Measurements from ENCODE around the gene VPS26C. TPM values are rescaled to one million over a fixed set of nuclear protein-coding genes. Genes with fewer than 3 reads are reported as not detected.

The VPS26C gene
- total and polyA plus RNA-seq, 2 of the 13 experiments (the other 11 are each of a cell fraction or from before 2014, with no cell fraction given): 30.3 to 39.7 TPM

DNA sequence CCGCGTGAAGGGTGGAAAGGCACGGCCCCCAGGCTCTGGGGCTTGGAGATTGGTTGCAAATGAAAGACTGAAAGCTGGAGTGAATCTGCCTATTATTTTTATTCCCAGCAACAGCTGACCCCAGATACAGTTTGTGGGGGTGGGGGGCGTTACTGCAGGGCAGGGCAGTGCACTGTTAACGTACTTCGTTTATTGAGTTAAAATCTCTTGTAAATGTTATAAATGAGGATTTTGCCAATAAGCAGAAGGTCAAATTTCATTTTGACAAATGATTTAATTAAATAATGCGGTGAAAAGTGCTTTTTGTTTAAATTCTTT, 1.0 kb upstream of the VPS26C start (continued):
- TF ChIP-seq EHMT2 (IDR thresholded peaks at IDR 0.05; ENCODE audit: borderline replicate concordance, low read depth, low read length) (no peak), HDAC6 (IDR thresholded peaks at IDR 0.05; ENCODE audit: low read depth, low read length) (no peak), ZNF20 (CRISPR knock-in tag; IDR thresholded peaks at IDR 0.05) (0 out of 2 replicates have a peak, but pooled peaks have one; percentile 72), ZNF44 (CRISPR knock-in tag; IDR thresholded peaks at IDR 0.05) (no peak), ZNF563 (CRISPR knock-in tag; IDR thresholded peaks at IDR 0.05) (0 out of 2 replicates have a peak, but pooled peaks have one; percentile 5), RAD21 (CRISPR knock-in tag; IDR thresholded peaks at IDR 0.05) (peak; percentile 12; the same call in 1 of the 2 replicates), NCOR1 (IDR thresholded peaks at IDR 0.05; ENCODE audit: borderline replicate concordance, low read length) (no peak), KDM5A (IDR thresholded peaks at IDR 0.05; ENCODE audit: borderline replicate concordance, low read length) (0 out of 2 replicates have a peak, but pooled peaks have one; percentile 10), ZNF564 (CRISPR knock-in tag; IDR thresholded peaks at IDR 0.05) (0 out of 2 replicates have a peak, but pooled peaks have one; percentile 6), SYNCRIP (IDR thresholded peaks at IDR 0.05; ENCODE audit: insufficient read depth, low read depth, low read length) (no peak), ZNF232 (CRISPR knock-in tag; IDR thresholded peaks at IDR 0.05; ENCODE audit: borderline replicate concordance) (no peak), ZNF24 (IDR thresholded peaks at IDR 0.05) (no peak)
- TF ChIP-seq, protein P1, sequence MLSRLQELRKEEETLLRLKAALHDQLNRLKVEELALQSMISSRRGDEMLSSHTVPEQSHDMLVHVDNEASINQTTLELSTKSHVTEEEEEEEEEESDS (CRISPR knock-in tag; IDR thresholded peaks at IDR 0.05; ENCODE audit: borderline replicate concordance): no peak
- TF ChIP-seq, protein P2, sequence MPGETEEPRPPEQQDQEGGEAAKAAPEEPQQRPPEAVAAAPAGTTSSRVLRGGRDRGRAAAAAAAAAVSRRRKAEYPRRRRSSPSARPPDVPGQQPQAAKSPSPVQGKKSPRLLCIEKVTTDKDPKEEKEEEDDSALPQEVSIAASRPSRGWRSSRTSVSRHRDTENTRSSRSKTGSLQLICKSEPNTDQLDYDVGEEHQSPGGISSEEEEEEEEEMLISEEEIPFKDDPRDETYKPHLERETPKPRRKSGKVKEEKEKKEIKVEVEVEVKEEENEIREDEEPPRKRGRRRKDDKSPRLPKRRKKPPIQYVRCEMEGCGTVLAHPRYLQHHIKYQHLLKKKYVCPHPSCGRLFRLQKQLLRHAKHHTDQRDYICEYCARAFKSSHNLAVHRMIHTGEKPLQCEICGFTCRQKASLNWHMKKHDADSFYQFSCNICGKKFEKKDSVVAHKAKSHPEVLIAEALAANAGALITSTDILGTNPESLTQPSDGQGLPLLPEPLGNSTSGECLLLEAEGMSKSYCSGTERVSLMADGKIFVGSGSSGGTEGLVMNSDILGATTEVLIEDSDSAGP (CRISPR knock-in tag; IDR thresholded peaks at IDR 0.05; ENCODE audit: borderline replicate concordance): no peak
- TF ChIP-seq, protein P3, sequence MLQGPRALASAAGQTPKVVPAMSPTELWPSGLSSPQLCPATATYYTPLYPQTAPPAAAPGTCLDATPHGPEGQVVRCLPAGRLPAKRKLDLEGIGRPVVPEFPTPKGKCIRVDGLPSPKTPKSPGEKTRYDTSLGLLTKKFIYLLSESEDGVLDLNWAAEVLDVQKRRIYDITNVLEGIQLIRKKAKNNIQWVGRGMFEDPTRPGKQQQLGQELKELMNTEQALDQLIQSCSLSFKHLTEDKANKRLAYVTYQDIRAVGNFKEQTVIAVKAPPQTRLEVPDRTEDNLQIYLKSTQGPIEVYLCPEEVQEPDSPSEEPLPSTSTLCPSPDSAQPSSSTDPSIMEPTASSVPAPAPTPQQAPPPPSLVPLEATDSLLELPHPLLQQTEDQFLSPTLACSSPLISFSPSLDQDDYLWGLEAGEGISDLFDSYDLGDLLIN (CRISPR knock-in tag; IDR thresholded peaks at IDR 0.05; ENCODE audit: borderline replicate concordance): no peak
- TF ChIP-seq, protein P4, sequence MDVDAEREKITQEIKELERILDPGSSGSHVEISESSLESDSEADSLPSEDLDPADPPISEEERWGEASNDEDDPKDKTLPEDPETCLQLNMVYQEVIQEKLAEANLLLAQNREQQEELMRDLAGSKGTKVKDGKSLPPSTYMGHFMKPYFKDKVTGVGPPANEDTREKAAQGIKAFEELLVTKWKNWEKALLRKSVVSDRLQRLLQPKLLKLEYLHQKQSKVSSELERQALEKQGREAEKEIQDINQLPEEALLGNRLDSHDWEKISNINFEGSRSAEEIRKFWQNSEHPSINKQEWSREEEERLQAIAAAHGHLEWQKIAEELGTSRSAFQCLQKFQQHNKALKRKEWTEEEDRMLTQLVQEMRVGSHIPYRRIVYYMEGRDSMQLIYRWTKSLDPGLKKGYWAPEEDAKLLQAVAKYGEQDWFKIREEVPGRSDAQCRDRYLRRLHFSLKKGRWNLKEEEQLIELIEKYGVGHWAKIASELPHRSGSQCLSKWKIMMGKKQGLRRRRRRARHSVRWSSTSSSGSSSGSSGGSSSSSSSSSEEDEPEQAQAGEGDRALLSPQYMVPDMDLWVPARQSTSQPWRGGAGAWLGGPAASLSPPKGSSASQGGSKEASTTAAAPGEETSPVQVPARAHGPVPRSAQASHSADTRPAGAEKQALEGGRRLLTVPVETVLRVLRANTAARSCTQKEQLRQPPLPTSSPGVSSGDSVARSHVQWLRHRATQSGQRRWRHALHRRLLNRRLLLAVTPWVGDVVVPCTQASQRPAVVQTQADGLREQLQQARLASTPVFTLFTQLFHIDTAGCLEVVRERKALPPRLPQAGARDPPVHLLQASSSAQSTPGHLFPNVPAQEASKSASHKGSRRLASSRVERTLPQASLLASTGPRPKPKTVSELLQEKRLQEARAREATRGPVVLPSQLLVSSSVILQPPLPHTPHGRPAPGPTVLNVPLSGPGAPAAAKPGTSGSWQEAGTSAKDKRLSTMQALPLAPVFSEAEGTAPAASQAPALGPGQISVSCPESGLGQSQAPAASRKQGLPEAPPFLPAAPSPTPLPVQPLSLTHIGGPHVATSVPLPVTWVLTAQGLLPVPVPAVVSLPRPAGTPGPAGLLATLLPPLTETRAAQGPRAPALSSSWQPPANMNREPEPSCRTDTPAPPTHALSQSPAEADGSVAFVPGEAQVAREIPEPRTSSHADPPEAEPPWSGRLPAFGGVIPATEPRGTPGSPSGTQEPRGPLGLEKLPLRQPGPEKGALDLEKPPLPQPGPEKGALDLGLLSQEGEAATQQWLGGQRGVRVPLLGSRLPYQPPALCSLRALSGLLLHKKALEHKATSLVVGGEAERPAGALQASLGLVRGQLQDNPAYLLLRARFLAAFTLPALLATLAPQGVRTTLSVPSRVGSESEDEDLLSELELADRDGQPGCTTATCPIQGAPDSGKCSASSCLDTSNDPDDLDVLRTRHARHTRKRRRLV (CRISPR knock-in tag; IDR thresholded peaks at IDR 0.05): 0 out of 2 replicates have a peak, but pooled peaks have one; percentile 38

Data from HepG2 (cell line).